DMS153 treated with DMSO at 0.1 percent for 48 hours (cell line): ENCODE measurements around the gene ANKRD65.
"Not testable (repeated sequence)": the region's sequence is repeated elsewhere in the genome, so short reads cannot be mapped to it uniquely, and the experiment has no call there.

Source experiments
- DNase-seq: peaks from one replicate; lab custom pipeline; 2025; ENCODE audit not compliant: unreplicated experiment; lab: John Stamatoyannopoulos, UW

The ANKRD65 gene

GRCh38 chr1:1373815-1374588 is 47.1 kb downstream of the ANKRD65 start:
- DNase-seq, result no peak

DNA sequence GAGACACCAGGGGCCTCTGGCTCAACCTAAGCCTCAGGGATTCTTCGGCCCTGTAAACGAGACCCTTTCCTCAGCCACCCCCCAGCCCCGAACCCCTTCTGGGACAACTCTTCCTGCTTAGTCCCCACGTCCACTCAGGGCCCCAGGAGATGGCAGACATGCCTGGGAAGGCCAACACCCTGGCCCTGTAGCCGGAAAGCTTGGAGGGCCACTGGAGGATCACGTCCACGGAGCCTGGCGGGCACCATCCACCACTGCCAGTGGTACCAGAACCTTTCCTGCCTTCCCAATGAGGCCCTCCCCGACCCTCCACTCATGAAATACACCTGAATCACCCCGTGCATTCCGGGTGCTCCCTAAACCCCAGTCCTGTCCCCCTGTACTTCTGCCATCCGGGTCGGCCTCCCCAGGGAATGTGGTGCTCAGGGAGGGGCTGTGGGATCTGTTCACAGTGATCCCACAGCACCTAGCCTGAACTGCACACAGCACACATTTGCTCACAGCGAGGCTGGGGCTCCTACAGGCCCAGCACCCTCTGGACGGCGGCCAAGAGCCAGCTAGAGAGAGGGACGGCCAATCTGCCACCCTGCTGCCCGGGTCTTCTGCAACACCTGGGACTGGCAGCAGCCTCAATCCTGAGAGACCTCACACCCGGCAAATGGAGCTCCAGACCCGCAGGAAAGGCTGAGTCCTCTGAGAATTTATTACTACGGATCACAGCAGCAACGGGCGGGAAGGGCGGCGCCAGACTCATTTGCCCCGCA is 47.8 kb downstream of the ANKRD65 start:
- no peak for DNase-seq

- DNase-seq, result peak; percentile 50
Observed at GRCh38 chr1:1371746-1372711, 49.0 kb downstream of the ANKRD65 start.

DNA sequence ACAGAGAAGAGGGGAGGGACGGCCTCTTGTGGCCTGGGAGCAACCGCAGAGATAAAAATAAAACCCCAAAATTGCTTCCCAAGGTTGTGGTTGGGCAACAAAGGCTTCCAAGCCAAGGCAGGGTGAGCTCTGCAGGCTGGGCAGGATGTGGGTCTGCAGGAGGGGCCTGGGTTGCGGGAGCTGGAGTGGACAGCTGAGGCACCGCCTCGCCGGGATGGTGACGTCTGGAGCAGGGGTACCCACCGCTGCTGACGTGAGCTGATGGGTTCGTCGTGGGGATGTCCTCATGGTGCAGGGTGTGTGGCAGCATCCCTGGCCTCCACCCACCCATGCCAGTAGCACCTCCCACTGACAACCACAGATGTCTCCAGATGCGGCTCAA is 49.7 kb downstream of the ANKRD65 start:
- DNase-seq, result no peak

GRCh38 chr1:1370771-1371300 is 50.2 kb downstream of the ANKRD65 start:
- DNase-seq, result no peak

DNA sequence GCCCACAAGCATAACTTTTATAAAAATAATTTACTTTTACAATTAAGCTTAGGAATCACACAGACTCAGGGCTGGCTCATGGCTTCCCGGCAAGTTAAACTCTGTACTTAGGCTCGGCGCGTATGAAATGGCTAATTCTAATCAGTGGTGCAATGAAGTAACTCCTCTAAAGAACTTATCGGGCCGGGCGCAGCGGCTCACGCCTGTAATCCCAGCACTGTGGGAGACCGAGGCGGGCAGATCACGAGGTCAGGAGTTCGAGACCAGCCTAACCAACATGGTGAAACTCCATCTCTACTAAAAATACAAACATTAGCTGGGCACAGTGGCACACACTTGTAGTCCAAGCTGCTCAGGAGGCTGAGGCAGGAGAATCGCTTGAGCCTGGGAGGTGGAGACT is 51.0 kb downstream of the ANKRD65 start:
- not testable (repeated sequence) for DNase-seq
